ENCODE results near the gene AATF. TPM values are rescaled to one million over a fixed set of nuclear protein-coding genes. Genes with fewer than 3 reads are reported as not detected.

Gene AATF
- total RNA-seq, 2 experiments from 2014 or later = 58.9 to 69.8 TPM

DNA sequence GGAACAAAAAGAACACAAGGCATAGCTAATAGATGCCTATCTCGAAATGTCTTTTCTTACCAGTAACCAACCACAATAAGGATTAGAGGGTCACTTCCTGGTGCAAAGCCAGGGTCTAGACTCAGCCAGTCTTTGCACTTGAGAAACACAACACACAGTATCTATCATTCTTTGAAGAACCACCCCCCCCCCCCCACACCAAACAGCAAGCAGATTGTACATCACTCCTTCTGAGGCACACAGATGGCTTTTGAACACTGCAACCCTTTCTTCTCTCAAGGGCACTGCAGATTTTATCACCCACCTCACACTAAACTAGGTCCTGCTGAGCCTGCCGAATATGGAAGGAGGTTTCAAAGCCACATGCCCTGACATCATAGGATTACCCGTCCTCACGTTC lies 145.6 kb downstream of the AATF start:
- Mint-ChIP-seq H3K27ac (no peak overlapping the region), H3K9me3 (no peaks in the 10 kb centered on the region)
- intact Hi-C loops (cut with micrococcal nuclease) = no loop called here

DNA sequence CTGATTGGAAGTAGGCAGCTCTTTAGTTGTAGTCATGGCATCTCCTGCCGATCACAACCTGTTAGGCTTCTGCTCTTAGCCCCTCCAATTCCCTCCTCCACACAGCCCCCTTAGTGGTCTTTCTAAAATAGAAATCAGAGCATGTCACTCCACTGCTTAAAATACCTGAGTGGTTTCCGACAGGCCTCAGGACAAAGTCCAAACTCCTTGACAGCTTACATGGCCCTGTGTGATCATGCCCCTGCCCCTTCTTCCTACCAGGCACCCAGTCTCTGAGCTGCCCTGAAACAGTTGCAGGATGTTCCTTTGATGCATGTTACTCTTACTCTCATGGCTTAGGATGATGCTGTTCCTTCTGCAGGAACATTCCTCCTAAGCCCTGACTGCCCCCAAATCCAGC lies 147.3 kb downstream of the AATF start:
- no peaks in the 10 kb centered on the region for H3K9me3 Mint-ChIP-seq
- intact Hi-C loops (cut with micrococcal nuclease) = no loop called here
- no peaks in the 10 kb centered on the region for H3K27me3 Mint-ChIP-seq (ENCODE audit: low read depth)
- peaks cover 24% of the 10 kb centered on the region for H3K36me3 Mint-ChIP-seq (ENCODE audit: low read depth)
- DNase-seq = no peak
- H3K27ac Mint-ChIP-seq = no peak overlapping the region
- H3K4me3 Mint-ChIP-seq = no peak overlapping the region
- peaks cover 2% of the 10 kb centered on the region for H3K4me1 Mint-ChIP-seq (ENCODE audit: low read depth)
- CTCF ChIA-PET = no interaction called here

More for the DNA sequence above, 145.6 kb downstream of the AATF start:
- Mint-ChIP-seq H3K4me1 (ENCODE audit: low read depth) (peaks cover 18% of the 10 kb centered on the region), H3K27me3 (ENCODE audit: low read depth) (no peaks in the 10 kb centered on the region), H3K36me3 (ENCODE audit: low read depth) (peaks cover 31% of the 10 kb centered on the region), H3K4me3 (no peak overlapping the region)
- DNase-seq = no peak
- CTCF ChIA-PET = no interaction called here

DNA sequence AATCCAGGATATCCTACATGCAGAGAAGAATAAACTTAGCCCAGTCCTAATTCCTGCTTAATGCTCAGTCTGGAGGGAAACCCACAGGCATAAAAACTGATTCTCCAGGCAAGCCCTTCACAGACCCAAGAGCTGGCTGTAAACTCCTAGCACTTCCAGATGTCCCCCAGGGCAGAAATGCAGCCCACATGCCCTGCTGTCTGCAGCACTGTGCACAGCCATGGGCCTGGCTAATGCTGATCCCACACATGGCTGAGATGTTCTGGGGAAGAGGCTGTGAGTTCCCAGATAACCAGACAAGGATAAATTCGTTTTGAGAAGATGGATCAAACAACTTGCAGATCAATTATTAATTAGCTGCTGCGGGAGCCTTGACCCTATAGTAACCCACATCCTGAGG lies 148.4 kb downstream of the AATF start:
- CTCF ChIA-PET = no interaction called here
- H3K9me3 Mint-ChIP-seq = no peaks in the 10 kb centered on the region
- H3K27me3 Mint-ChIP-seq (ENCODE audit: low read depth) = no peaks in the 10 kb centered on the region
- no peak overlapping the region for H3K27ac Mint-ChIP-seq
- no peak for DNase-seq
- peaks cover 24% of the 10 kb centered on the region for H3K36me3 Mint-ChIP-seq (ENCODE audit: low read depth)
- intact Hi-C loops (cut with micrococcal nuclease) = no loop called here
- H3K4me1 Mint-ChIP-seq (ENCODE audit: low read depth) = no peaks in the 10 kb centered on the region
- H3K4me3 Mint-ChIP-seq = no peak overlapping the region

DNA sequence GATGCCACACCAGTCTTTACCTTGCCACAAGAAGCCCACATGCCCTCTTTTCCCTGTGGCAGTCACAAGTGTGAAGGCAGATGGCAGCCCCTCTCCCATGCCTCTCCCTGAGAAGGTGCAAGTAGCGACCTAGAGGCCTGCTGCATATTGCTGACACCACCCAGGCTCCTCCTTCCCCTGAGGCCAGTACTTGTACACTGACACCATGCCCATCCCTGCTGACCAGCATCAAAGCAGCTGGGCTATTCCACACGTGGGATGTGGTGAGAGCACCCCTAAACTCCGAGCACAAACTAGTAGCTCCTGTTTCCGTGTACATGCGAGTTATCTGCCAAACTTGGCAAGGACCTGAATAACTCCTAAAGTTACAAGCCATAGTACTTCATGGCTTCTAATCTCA lies 149.4 kb downstream of the AATF start:
- no peaks in the 10 kb centered on the region for H3K4me1 Mint-ChIP-seq (ENCODE audit: low read depth)
- CTCF ChIA-PET = interaction anchor here (0.5 kb wide), 1 partner anchor 1566 kb away, joined by 4 read pairs; no protein-coding TSS in a partner anchor
- H3K9me3 Mint-ChIP-seq = no peaks in the 10 kb centered on the region
- intact Hi-C loops (cut with micrococcal nuclease) = no loop called here
- H3K27me3 Mint-ChIP-seq (ENCODE audit: low read depth) = no peaks in the 10 kb centered on the region
- H3K4me3 Mint-ChIP-seq = no peak overlapping the region
- H3K36me3 Mint-ChIP-seq (ENCODE audit: low read depth) = peaks cover 22% of the 10 kb centered on the region
- no peak overlapping the region for H3K27ac Mint-ChIP-seq
- DNase-seq = no peak

DNA sequence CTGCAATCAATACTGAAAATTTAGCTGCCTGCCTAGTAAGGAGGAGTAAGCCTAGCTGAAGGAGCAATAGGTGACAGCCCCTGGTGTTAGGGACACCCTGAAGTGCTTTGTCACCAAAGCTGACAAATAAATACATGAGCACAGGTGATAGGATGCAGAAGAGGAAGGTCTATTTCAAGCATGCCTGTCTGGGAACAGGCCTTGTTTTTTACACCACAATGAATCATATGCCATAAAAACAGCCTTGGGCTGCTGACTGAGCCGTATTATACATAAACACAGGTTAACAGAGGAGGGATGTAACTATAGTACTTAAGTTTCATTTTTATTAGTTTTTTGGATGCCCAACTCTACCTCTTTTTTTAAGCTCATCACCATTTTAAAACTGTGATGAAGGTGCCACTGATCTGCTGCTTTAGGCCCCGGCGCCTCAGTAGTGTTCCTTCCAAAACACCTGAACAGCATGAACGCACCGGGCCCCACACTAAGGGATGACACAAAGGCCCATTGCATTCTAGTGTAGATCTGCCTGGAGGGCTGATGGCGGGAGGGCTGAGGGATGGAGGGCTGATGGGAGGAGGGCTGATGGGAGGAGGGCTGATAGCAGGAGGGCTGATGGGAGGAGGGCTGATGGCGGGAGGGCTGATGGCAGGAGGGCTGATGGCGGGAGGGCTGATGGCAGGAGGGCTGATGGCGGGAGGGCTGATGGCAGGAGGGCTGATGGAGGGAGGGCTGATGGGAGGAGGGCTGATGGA lies 150.3 kb downstream of the AATF start:
- Mint-ChIP-seq H3K27me3 (ENCODE audit: low read depth) (no peaks in the 10 kb centered on the region), H3K36me3 (ENCODE audit: low read depth) (peaks cover 24% of the 10 kb centered on the region), H3K4me3 (no peak overlapping the region), H3K9me3 (no peaks in the 10 kb centered on the region), H3K4me1 (ENCODE audit: low read depth) (no peaks in the 10 kb centered on the region), H3K27ac (no peak overlapping the region)
- intact Hi-C loops (cut with micrococcal nuclease) = no loop called here
- CTCF ChIA-PET = interaction anchor here (0.5 to 0.9 kb wide), 2 partner anchors 51 to 1565 kb away, joined by 4 read pairs; no protein-coding TSS in a partner anchor
- DNase-seq = no peak

DNA sequence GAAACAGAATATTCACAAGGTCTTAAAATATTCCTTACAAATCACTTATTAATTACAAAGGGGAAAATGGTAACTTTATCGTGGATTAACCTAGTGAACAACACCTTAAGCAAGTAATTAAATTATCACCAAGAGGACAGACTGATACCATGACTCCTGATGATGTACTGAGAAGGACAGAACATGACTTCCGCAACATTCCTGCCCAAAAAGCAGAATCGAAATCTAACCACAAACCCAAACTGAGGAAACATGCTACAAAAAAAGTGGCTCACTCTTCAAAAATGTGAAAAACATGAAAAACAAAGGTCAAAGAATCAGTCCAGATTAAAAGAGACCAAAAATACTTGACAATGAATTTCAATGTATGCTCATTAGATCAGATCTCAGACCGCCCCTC lies 151.5 kb downstream of the AATF start:
- H3K4me1 Mint-ChIP-seq (ENCODE audit: low read depth) = no peaks in the 10 kb centered on the region
- CTCF ChIA-PET = interaction anchor here (0.6 kb wide), 1 partner anchor 273 kb away, joined by 3 read pairs; no protein-coding TSS in a partner anchor
- H3K9me3 Mint-ChIP-seq = no peaks in the 10 kb centered on the region
- no peak overlapping the region for H3K4me3 Mint-ChIP-seq
- no peak overlapping the region for H3K27ac Mint-ChIP-seq
- intact Hi-C loops (cut with micrococcal nuclease) = no loop called here
- H3K36me3 Mint-ChIP-seq (ENCODE audit: low read depth) = peaks cover 29% of the 10 kb centered on the region
- DNase-seq = no peak
- no peaks in the 10 kb centered on the region for H3K27me3 Mint-ChIP-seq (ENCODE audit: low read depth)

DNA sequence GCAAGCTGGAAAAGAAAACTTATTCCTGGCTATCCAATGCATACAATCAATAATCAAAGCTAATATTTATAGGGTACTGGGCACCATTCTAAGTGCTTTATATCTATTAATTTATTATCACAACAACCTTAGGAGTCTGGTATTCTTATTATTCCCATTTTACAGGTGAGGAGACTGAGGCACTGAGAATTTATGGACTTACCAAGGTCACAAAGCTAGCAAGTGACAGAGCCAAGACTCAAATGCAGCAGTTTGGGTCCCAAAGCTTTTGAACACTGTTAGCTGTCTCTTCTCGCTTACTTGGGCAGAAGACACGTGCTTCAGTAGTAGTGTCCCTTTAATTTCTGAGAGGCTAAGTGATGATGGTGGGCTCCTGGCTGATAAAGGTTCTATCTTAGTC lies 152.6 kb downstream of the AATF start:
- Mint-ChIP-seq H3K9me3 (no peaks in the 10 kb centered on the region), H3K4me3 (no peak overlapping the region), H3K27ac (no peak overlapping the region), H3K36me3 (ENCODE audit: low read depth) (peaks cover 25% of the 10 kb centered on the region), H3K27me3 (ENCODE audit: low read depth) (no peaks in the 10 kb centered on the region), H3K4me1 (ENCODE audit: low read depth) (no peaks in the 10 kb centered on the region)
- intact Hi-C loops (cut with micrococcal nuclease) = no loop called here
- no peak for DNase-seq
- CTCF ChIA-PET = interaction anchor here (0.8 kb wide), 1 partner anchor 310 kb away, joined by 3 read pairs; no protein-coding TSS in a partner anchor

DNA sequence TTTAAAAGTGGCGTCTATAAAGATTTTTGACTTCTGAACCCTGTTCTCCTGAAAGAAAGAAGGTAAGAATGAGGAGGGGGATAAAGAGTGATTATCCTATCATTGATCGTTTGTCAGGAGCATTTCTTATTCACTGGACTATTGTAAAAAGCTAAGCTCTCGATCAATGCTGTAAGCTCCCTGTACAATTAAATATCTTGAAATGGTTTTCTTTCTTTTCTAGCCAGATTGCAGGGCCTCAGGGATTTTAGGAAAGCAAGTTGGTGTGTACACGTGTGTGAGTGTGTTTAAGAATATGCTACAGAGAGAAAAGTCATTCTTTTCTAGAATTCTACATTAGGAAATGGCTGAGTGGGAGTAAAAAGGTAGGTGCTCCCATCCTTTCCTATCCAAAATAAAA lies 154.5 kb downstream of the AATF start:
- CTCF ChIA-PET = no interaction called here
- H3K9me3 Mint-ChIP-seq = no peaks in the 10 kb centered on the region

DNA sequence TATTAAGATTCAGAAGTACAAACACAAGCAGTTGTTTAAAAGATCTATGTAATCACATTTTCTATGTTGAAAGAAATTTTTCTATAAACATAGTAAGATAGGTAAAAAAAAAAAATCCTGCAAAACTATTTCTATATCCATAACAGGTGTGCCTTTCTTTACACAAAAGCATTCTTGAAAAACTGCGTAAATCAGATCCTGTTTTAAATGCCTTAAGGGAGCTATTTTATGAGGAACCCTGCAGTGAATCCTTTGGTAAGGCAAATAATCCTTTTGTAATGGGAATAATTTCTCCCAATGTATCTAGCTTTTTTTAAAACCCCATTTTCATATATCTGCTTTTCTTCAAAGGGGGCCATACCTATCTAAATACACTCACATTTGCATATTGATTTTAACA lies 157.3 kb downstream of the AATF start:
- DNase-seq = no peak
- no peak overlapping the region for H3K27ac Mint-ChIP-seq
- peaks cover 14% of the 10 kb centered on the region for H3K36me3 Mint-ChIP-seq (ENCODE audit: low read depth)
- no peak overlapping the region for H3K4me3 Mint-ChIP-seq
- intact Hi-C loops (cut with micrococcal nuclease) = no loop called here
- no peaks in the 10 kb centered on the region for H3K9me3 Mint-ChIP-seq
- H3K27me3 Mint-ChIP-seq (ENCODE audit: low read depth) = no peaks in the 10 kb centered on the region
- CTCF ChIA-PET = no interaction called here
- H3K4me1 Mint-ChIP-seq (ENCODE audit: low read depth) = no peaks in the 10 kb centered on the region

More for the DNA sequence above, 154.5 kb downstream of the AATF start:
- H3K4me1 Mint-ChIP-seq (ENCODE audit: low read depth) = no peaks in the 10 kb centered on the region
- no peaks in the 10 kb centered on the region for H3K27me3 Mint-ChIP-seq (ENCODE audit: low read depth)
- intact Hi-C loops (cut with micrococcal nuclease) = no loop called here
- H3K27ac Mint-ChIP-seq = no peak overlapping the region
- H3K36me3 Mint-ChIP-seq (ENCODE audit: low read depth) = peaks cover 15% of the 10 kb centered on the region
- DNase-seq = no peak
- no peak overlapping the region for H3K4me3 Mint-ChIP-seq

Small RNA genes within 50 kb of the gene (microRNA-seq; reads per million reads assigned to microRNA genes)
- gene MIR2909 (ENCODE audit: borderline microRNAs expressed, borderline replicate concordance) = not detected

Other genes with a start within 250 kb of the AATF start
- gene LHX1, start 11.5 kb upstream of the AATF start, total RNA-seq = not detected